Measurements from ENCODE around the gene POLR3E.

DNA sequence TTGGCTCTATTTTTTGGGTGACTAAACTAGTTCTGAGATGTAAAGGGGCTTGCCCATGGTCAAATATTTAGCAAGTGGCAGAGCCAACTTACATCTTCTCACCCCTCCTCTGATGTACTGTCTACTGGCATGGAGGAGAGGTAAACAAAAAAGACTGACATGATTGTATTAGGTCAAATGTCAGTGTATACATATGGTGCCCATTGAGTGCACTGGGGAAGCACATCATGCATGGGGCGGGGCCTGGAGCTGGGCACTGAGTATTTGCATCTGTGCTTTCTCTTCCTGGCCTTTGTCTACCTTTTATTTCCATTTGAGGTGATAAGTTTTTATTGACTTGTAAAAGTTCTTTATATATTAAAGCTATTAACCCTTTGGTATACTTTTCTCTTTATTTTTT, 22.3 kb upstream of the POLR3E start:
- TF ChIP-seq, protein P1, sequence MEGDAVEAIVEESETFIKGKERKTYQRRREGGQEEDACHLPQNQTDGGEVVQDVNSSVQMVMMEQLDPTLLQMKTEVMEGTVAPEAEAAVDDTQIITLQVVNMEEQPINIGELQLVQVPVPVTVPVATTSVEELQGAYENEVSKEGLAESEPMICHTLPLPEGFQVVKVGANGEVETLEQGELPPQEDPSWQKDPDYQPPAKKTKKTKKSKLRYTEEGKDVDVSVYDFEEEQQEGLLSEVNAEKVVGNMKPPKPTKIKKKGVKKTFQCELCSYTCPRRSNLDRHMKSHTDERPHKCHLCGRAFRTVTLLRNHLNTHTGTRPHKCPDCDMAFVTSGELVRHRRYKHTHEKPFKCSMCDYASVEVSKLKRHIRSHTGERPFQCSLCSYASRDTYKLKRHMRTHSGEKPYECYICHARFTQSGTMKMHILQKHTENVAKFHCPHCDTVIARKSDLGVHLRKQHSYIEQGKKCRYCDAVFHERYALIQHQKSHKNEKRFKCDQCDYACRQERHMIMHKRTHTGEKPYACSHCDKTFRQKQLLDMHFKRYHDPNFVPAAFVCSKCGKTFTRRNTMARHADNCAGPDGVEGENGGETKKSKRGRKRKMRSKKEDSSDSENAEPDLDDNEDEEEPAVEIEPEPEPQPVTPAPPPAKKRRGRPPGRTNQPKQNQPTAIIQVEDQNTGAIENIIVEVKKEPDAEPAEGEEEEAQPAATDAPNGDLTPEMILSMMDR (IDR thresholded peaks at IDR 0.05): no peak
- no peak for TF ChIP-seq POLR2AphosphoS5 (IDR thresholded peaks at IDR 0.05)
- no peak for TF ChIP-seq POLR2A (IDR thresholded peaks at IDR 0.05)

Measured in breast epithelium (tissue), 3 donors.